A549 (cell line): ENCODE measurements around the gene COLEC12. TPM values are rescaled to one million over a fixed set of nuclear protein-coding genes. Genes with fewer than 3 reads are reported as not detected.

Source experiments
- ATAC-seq, 2 experiments: fragments of 200-7000 bp in 1 of 2; fragments of >200 bp in 1 of 2; cut with Nextera tagmentation in 1 of 2; cut with Tn5 transposase in 1 of 2; 3 replicates each; pipeline versions ENCODE4 v1.8.0 to v1.9.1; 2018 to 2020; ENCODE audit warnings: mild to moderate bottlenecking in 1 of 2, moderate library complexity in 1 of 2
- CTCF ChIA-PET: fragments of 300-600 bp; sonication (Branson Sonifier 250); formaldehyde crosslinking; extraction: SDS; loops from one replicate; lab custom pipeline; 2021; ENCODE audit warnings: antibody characterized with exemption, inconsistent platforms; lab: Yijun Ruan, JAX
- POLR2A ChIA-PET: fragments of 350-600 bp; formaldehyde crosslinking; extraction: SDS; loops from one replicate; lab custom pipeline; 2021; ENCODE audit warnings: antibody characterized with exemption, inconsistent platforms; lab: Yijun Ruan, JAX
- DNase-seq, 2 experiments: peaks; one replicate each; pipeline versions ENCODE4 v3.0.0 to v3.0.0-alpha.2; 2011 to 2016; ENCODE audit warnings: low read depth in 1 of 2, low spot score in 1 of 2
- FAIRE-seq: peaks from 2 replicates; lab custom pipeline; 2011; peaks lifted over from hg19 to GRCh38; lab: Jason Lieb, UNC
- H3K27ac ChIP-seq, 2 experiments: fragments of >200 bp; sonication (Bioruptor Twin); formaldehyde crosslinking; 3 replicates each; pipeline ENCODE4 v1.5.1; 2016 to 2017
- H3K4me1 ChIP-seq: fragments of >200 bp; sonication (Bioruptor Twin); formaldehyde crosslinking; 3 replicates; pipeline ENCODE4 v1.6.1; 2016
- H3K4me2 ChIP-seq: fragments of >200 bp; sonication (Bioruptor Twin); formaldehyde crosslinking; 3 replicates; pipeline ENCODE4 v1.6.1; 2016
- H3K4me3 ChIP-seq: fragments of >200 bp; sonication (Bioruptor Twin); formaldehyde crosslinking; 3 replicates; pipeline ENCODE4 v1.5.1; 2016
- H3K9me3 ChIP-seq: fragments of >200 bp; sonication (Bioruptor Twin); formaldehyde crosslinking; 3 replicates; pipeline ENCODE4 v1.6.1; 2016
- BHLHE40 ChIP-seq: IDR thresholded peaks from 2 replicates; pipeline ENCODE4 v1.6.1; 2012; ENCODE audit warnings: low read depth, low read length, inconsistent platforms
- CBX8 ChIP-seq: fragments of 200-600 bp; sonication (generic); IDR thresholded peaks from 2 replicates; pipeline ENCODE4 v1.6.1; 2016
- CHD4 ChIP-seq: fragments of 200-600 bp; sonication (generic); IDR thresholded peaks from 2 replicates; pipeline ENCODE4 v1.6.1; 2016; ENCODE audit warnings: antibody characterized with exemption, mild to moderate bottlenecking, borderline replicate concordance
- CTCF ChIP-seq: fragments of >200 bp; sonication (Bioruptor Twin); formaldehyde crosslinking; IDR thresholded peaks from 3 replicates; pipeline ENCODE4 v1.5.1; 2016
- GATA3 ChIP-seq: IDR thresholded peaks from 2 replicates; pipeline ENCODE4 v1.6.1; 2012; ENCODE audit warnings: borderline replicate concordance
- HDAC2 ChIP-seq: fragments of 200-600 bp; sonication (generic); IDR thresholded peaks from 2 replicates; pipeline ENCODE4 v1.6.1; 2016
- HES2 ChIP-seq: fragments of >200 bp; sonication (Bioruptor Twin); formaldehyde crosslinking; IDR thresholded peaks from 2 replicates; pipeline ENCODE4 v1.6.1; 2016
- HMGXB4 ChIP-seq: fragments of 250-450 bp; sonication (Bioruptor Pico); IDR thresholded peaks from 2 replicates; pipeline ENCODE4 v1.5.0; 2021; ENCODE audit warnings: mild to moderate bottlenecking, moderate library complexity, borderline replicate concordance
- JUN ChIP-seq, 2 experiments: fragments of >200 bp; sonication (Bioruptor Twin); formaldehyde crosslinking; IDR thresholded peaks; 2 replicates in 1 of 2; 3 replicates in 1 of 2; pipeline ENCODE4 v1.6.1; 2016 to 2017
- KDM5A ChIP-seq: fragments of 200-600 bp; sonication (generic); IDR thresholded peaks from 2 replicates; pipeline ENCODE4 v1.6.1; 2016; ENCODE audit warnings: antibody characterized with exemption, mild to moderate bottlenecking
- MAFK ChIP-seq: fragments of 450-650 bp; IDR thresholded peaks from 2 replicates; pipeline ENCODE4 v1.6.1; 2014; ENCODE audit not compliant: partially characterized antibody
- NPAS2 ChIP-seq: fragments of 250-450 bp; sonication (Bioruptor Pico); IDR thresholded peaks from 2 replicates; pipeline ENCODE4 v1.8.0; 2022; ENCODE audit warnings: mild to moderate bottlenecking, moderate library complexity, borderline replicate concordance
- NR3C1 ChIP-seq: fragments of >200 bp; sonication (Bioruptor Twin); formaldehyde crosslinking; IDR thresholded peaks from 3 replicates; pipeline ENCODE4 v1.6.1; 2017
- RCOR1 ChIP-seq: fragments of 150-350 bp; IDR thresholded peaks from 2 replicates; pipeline ENCODE4 v1.6.1; 2014; ENCODE audit warnings: antibody characterized with exemption, low read length, low read depth
- SMC3 ChIP-seq: fragments of >200 bp; sonication (Bioruptor Twin); formaldehyde crosslinking; IDR thresholded peaks from 3 replicates; pipeline ENCODE4 v1.6.1; 2018; ENCODE audit warnings: inconsistent platforms
- TFCP2L1 ChIP-seq: fragments of 250-450 bp; sonication (Bioruptor Pico); IDR thresholded peaks from 2 replicates; pipeline ENCODE4 v1.5.0; 2021; ENCODE audit warnings: mild to moderate bottlenecking
- ZFP36 ChIP-seq: fragments of 450-650 bp; IDR thresholded peaks from 2 replicates; pipeline ENCODE4 v1.6.1; 2014; ENCODE audit warnings: borderline replicate concordance; ENCODE audit not compliant: partially characterized antibody
- ZSCAN20 ChIP-seq: fragments of 250-450 bp; sonication (Bioruptor Pico); IDR thresholded peaks from 2 replicates; pipeline ENCODE4 v1.8.0; 2022; ENCODE audit warnings: mild to moderate bottlenecking, moderate library complexity
- WGBS: methylation state at CpG from one replicate; pipeline ENCODE4 v1.1.6; 2017; ENCODE audit errors: missing lambda C conversion rate; 5-methylcytosine and 5-hydroxymethylcytosine counted together
- polyA plus RNA-seq, 4 experiments: library from polyadenylated mRNA; depleted of rRNA in 3 of 4; stranded (reverse); fragments of >200 nt; fragmentation: RNase III in 1 of 4; extraction: RNeasy Plus Mini Kit Qiagen cat#74134 plus additional on column Dnase treatment in 1 of 4; gene quantifications; 2 replicates in 3 of 4; 3 replicates in 1 of 4; pipeline ENCODE4 v1.2.3, GENCODE V29; 2011 to 2017

The COLEC12 gene
- polyA plus RNA-seq, 2 of the 4 experiments (the other 2 are of a cell fraction) = 0.01 TPM; not detected in 1

GRCh38 chr18:523561-523960, 23.1 kb upstream of the COLEC12 start:
- no peak overlapping the region for H3K27ac ChIP-seq
- ATAC-seq = no peak
- no peak overlapping the region for H3K4me2 ChIP-seq
- no peak for DNase-seq
- FAIRE-seq = no peak
- TF ChIP-seq KDM5A (no peak), HDAC2 (no peak), CHD4 (no peak), TFCP2L1 (CRISPR knock-in tag) (no peak), GATA3 (no peak), HMGXB4 (CRISPR knock-in tag) (no peak)
- no peaks in the 10 kb centered on the region for H3K4me1 ChIP-seq
- H3K4me3 ChIP-seq = no peak overlapping the region
- ChIA-PET CTCF (no interaction called here), POLR2A (no interaction called here)
- WGBS = 41% methylated on average over 4 of the region's 4 CpGs
- H3K9me3 ChIP-seq = no peaks in the 10 kb centered on the region

GRCh38 chr18:519019-519879, 18.7 kb upstream of the COLEC12 start:
- H3K27ac ChIP-seq = no peak overlapping the region
- POLR2A ChIA-PET = no interaction called here
- DNase-seq = no peak

GRCh38 chr18:518081-518480, 17.6 kb upstream of the COLEC12 start:
- Histone ChIP-seq H3K4me2 (no peak overlapping the region), H3K27ac (no peak overlapping the region), H3K9me3 (no peaks in the 10 kb centered on the region), H3K4me1 (peaks cover 7% of the 10 kb centered on the region; the same call in 2 of the 3 replicates), H3K4me3 (no peak overlapping the region)
- no peak for TF ChIP-seq CTCF
- no peak for TF ChIP-seq KDM5A
- no peak for TF ChIP-seq BHLHE40
- no peak for TF ChIP-seq NPAS2 (CRISPR knock-in tag)
- CTCF ChIA-PET = no interaction called here
- no peak for DNase-seq
- WGBS = 88% methylated on average over 3 of the region's 3 CpGs
- ATAC-seq = no peak
- no peak for FAIRE-seq
- POLR2A ChIA-PET = no interaction called here

More at GRCh38 chr18:519019-519879, 18.7 kb upstream of the COLEC12 start:
- H3K4me3 ChIP-seq = no peak overlapping the region
- peaks cover 7% of the 10 kb centered on the region; the same call in 2 of the 3 replicates for H3K4me1 ChIP-seq
- H3K9me3 ChIP-seq = no peaks in the 10 kb centered on the region
- TF ChIP-seq MAFK (peak; percentile 8), CBX8 (no peak)
- TF ChIP-seq, all 56 proteins: peak for 1
- ATAC-seq (no peak), FAIRE-seq (no peak)
- WGBS = 77% methylated on average over 10 of the region's 11 CpGs
- no peak overlapping the region for H3K4me2 ChIP-seq
- CTCF ChIA-PET = no interaction called here

- ChIA-PET CTCF (no interaction called here), POLR2A (no interaction called here)
- peak overlapping the region; percentile 30; the same call in 2 of the 3 replicates for H3K4me2 ChIP-seq
- FAIRE-seq (no peak), ATAC-seq (no peak), DNase-seq (no peak)
- H3K9me3 ChIP-seq = no peaks in the 10 kb centered on the region
- peaks cover 7% of the 10 kb centered on the region; the same call in 2 of the 3 replicates for H3K4me1 ChIP-seq
- WGBS = 23% methylated on average over 4 of the region's 4 CpGs
- TF ChIP-seq JUN (IDR thresholded peaks at IDR 0.05) (no peak), ZFP36 (no peak), HES2 (no peak), CBX8 (no peak), MAFK (peak; percentile 8), NR3C1 (no peak), RCOR1 (no peak), ZSCAN20 (CRISPR knock-in tag) (no peak), SMC3 (no peak)
- H3K4me3 ChIP-seq = no peak overlapping the region
- H3K27ac ChIP-seq = no peak overlapping the region
Measured at GRCh38 chr18:515838-516237, 15.3 kb upstream of the COLEC12 start.
